ENCODE results near the gene TMEM190. TPM values are rescaled to one million over a fixed set of nuclear protein-coding genes. Genes with fewer than 3 reads are reported as not detected.

TMEM190 gene
- total and polyA plus RNA-seq, 2 of the 8 experiments (the other 6 are each of a cell fraction or from before 2014, with no cell fraction given): 1.6 TPM; not detected in 1

GRCh38 chr19:55353803-55354697 is 22.6 kb upstream of the TMEM190 start:
- Histone ChIP-seq H3K79me1 (ENCODE audit: low read depth, low read length) (no peaks in the 10 kb centered on the region), H4K5ac (ENCODE audit: insufficient read length, low read depth, low read length) (no peak overlapping the region), H3K23ac (ENCODE audit: insufficient read length) (no peak overlapping the region), H4K8ac (ENCODE audit: extremely low read depth, insufficient read depth, low read length) (peak overlapping the region; percentile 16), H3K23me2 (ENCODE audit: low read depth, low read length) (peaks cover 11% of the 10 kb centered on the region; the same call in 1 of the 2 replicates), H2BK12ac (ENCODE audit: low read depth, low read length) (peak overlapping the region; percentile 90; the same call in 1 of the 2 replicates), H3K4me1 (replicated peaks in 1 of 4; ENCODE audit: control insufficient read depth in 3 of 4, insufficient read depth in 4 of 4, low read length in 3 of 4) (peaks cover 0 to 27% (median 13%) of the 10 kb centered on the region in 4 experiments; a peak in 6 of 7 replicates), H3K9me3 (ENCODE audit: insufficient read depth in 2 of 2, low read depth in 1 of 2, low read length in 1 of 2) (no peaks in the 10 kb centered on the region), H2AFZ (ENCODE audit: low read length) (no peak overlapping the region), H3K36me3 (ENCODE audit: control insufficient read depth in 2 of 4, insufficient read depth in 4 of 4, low read length in 3 of 4) (peaks cover 0 to 11% (median 0%) of the 10 kb centered on the region in 4 experiments; a peak in 1 of 8 replicates), H2BK5ac (ENCODE audit: low read depth, low read length) (no peak overlapping the region), H2AK5ac (ENCODE audit: low read depth, low read length) (no peak overlapping the region), H3K27me3 (replicated peaks in 1 of 4; ENCODE audit: control insufficient read depth in 3 of 4, extremely low read depth in 1 of 4, insufficient read depth in 3 of 4, low read length in 3 of 4) (peaks cover 17 to 56% (median 44%) of the 10 kb centered on the region in 4 experiments), H3K56ac (replicated peaks; ENCODE audit: insufficient read length, low read depth, low read length) (no peak overlapping the region), H3K18ac (ENCODE audit: extremely low read depth, low read length) (no peak overlapping the region; the same call in 1 of the 2 replicates), H3K79me2 (ENCODE audit: control insufficient read depth in 1 of 2, insufficient read depth in 2 of 2, low read length in 2 of 2) (no peaks in the 10 kb centered on the region), H3K9ac (replicated peaks in 1 of 4; ENCODE audit: extremely low read depth in 1 of 4, low read depth in 3 of 4, low read length in 3 of 4) (no peak overlapping the region; a peak in 2 of 7 replicates), H2BK20ac (ENCODE audit: low read length) (no peak overlapping the region), H3K27ac (ENCODE audit: low read depth, low read length) (no peak overlapping the region), H2BK15ac (ENCODE audit: low read length) (no peak overlapping the region), H2BK120ac (replicated peaks; ENCODE audit: low read depth, low read length) (no peak overlapping the region), H3K4me3 (ENCODE audit: extremely low read depth in 1 of 4, insufficient read depth in 2 of 4, low read depth in 3 of 4, low read length in 4 of 4) (peak overlapping the region; percentile 32 to 66 (median 50)), H3K4ac (replicated peaks; ENCODE audit: insufficient read length, low read depth, low read length) (no peak overlapping the region), H3K14ac (ENCODE audit: insufficient read length) (no peak overlapping the region), H4K20me1 (replicated peaks in 1 of 2; ENCODE audit: control insufficient read depth in 1 of 2, insufficient read depth in 2 of 2, low read length in 2 of 2) (peaks cover 0 to 10% of the 10 kb centered on the region in 2 experiments), H4K91ac (replicated peaks; ENCODE audit: insufficient read length, low read length) (no peak overlapping the region), H3K4me2 (ENCODE audit: insufficient read depth in 1 of 2, low read depth in 2 of 2, low read length in 2 of 2) (peak overlapping the region; percentile 88 to 96)
- ChIA-PET CTCF (ENCODE audit: partially characterized antibody) (interaction anchor here (1.7 kb wide), 1 partner anchor 70 kb away, joined by 4 read pairs; the partner anchor contains the start of gene BRSK1), POLR2A (ENCODE audit: partially characterized antibody) (interaction anchor here (1.0 to 7.9 kb wide), 12 partner anchors 8 to 71 kb away, joined by 3 to 58 read pairs (median 4); partner anchors contain the start of genes GARIN5B, IL11, KMT5C and TMEM238)
- FAIRE-seq: no peak
- WGBS, 2 experiments (ENCODE audit: extremely low coverage in 1 of 2, insufficient coverage in 1 of 2, insufficient read length in 1 of 2, insufficient replicate concordance in 2 of 2, low coverage in 1 of 2, low lambda C conversion rate in 2 of 2, missing lambda C conversion rate in 1 of 2): 2% methylated on average over 22 of the region's 72 CpGs; no CpG with 5 or more reads in 1 of the 2 experiments
- DNase-seq (ENCODE audit: low read depth in 1 of 2, low spot score in 2 of 2): peak in 1 of 2 experiments; percentile 92
- TF ChIP-seq SIRT6 (IDR thresholded peaks at IDR 0.05; ENCODE audit: low read length): no peak
- TF ChIP-seq BACH1 (IDR thresholded peaks at IDR 0.05; ENCODE audit: low read length): 0 out of 2 replicates have a peak, but pooled peaks have one; percentile 27
- peak; percentile 52 for TF ChIP-seq KDM4A (IDR thresholded peaks at IDR 0.05; ENCODE audit: low read depth, low read length, severe bottlenecking)
